GM12878 (cell line): ENCODE data around the gene IFNAR2. TPM values are rescaled to one million over a fixed set of nuclear protein-coding genes. Genes with fewer than 3 reads are reported as not detected.

Experiments used
- ATAC-seq: fragments of 200-7000 bp; cut with Tn5 transposase; 3 replicates; pipeline ENCODE4 v1.9.1; 2020; ENCODE audit warnings: mild to moderate bottlenecking, moderate library complexity
- BruUV-seq: library from RNA; stranded (reverse); fragments of 400-500 nt; replicated peaks from 2 replicates; lab custom pipeline; 2021; lab: Mats Ljungman, UMichigan
- CTCF ChIA-PET: fragments of 300-600 bp; sonication (Branson Sonifier 250); formaldehyde crosslinking; extraction: SDS; loops from one replicate; lab custom pipeline; 2021; ENCODE audit warnings: inconsistent platforms; lab: Yijun Ruan, JAX
- POLR2A ChIA-PET: fragments of 350-600 bp; formaldehyde crosslinking; extraction: SDS; loops from one replicate; lab custom pipeline; 2021; ENCODE audit warnings: inconsistent platforms; lab: Charles Lee
- RAD21 ChIA-PET: fragments of 300-600 bp; sonication (Branson Sonifier 250); formaldehyde crosslinking; loops from one replicate; lab custom pipeline; 2023; ENCODE audit warnings: antibody characterized with exemption; ENCODE audit not compliant: unreplicated experiment; lab: Charles Lee
- SMC1A ChIA-PET: fragments of 300-600 bp; sonication (Branson Sonifier 250); formaldehyde crosslinking; loops from one replicate; lab custom pipeline; 2023; ENCODE audit not compliant: unreplicated experiment, uncharacterized antibody; lab: Charles Lee
- DNase-seq: peaks from one replicate; pipeline ENCODE4 v3.0.0-alpha.2; 2011; ENCODE audit warnings: low read depth, low spot score
- FAIRE-seq: peaks from 3 replicates; lab custom pipeline; 2011; peaks lifted over from hg19 to GRCh38; lab: Jason Lieb, UNC
- H2AFZ ChIP-seq: 2 replicates; pipeline ENCODE4 v1.6.0; 2011; ENCODE audit warnings: low read depth, low read length, control low read depth; ENCODE audit not compliant: control insufficient read depth
- H3K27ac ChIP-seq: 2 replicates; pipeline ENCODE4 v1.5.1; 2011; ENCODE audit warnings: control low read depth; ENCODE audit not compliant: control insufficient read depth, insufficient read depth
- H3K27me3 ChIP-seq, 2 experiments: replicated peaks in 1 of 2; 2 replicates each; pipeline versions ENCODE4 v1.6.0 to v1.6.1; 2011; ENCODE audit warnings: low read length in 1 of 2; ENCODE audit not compliant: control insufficient read depth in 2 of 2, insufficient read depth in 2 of 2
- H3K36me3 ChIP-seq, 2 experiments: 2 replicates each; pipeline ENCODE4 v1.5.1; 2011; ENCODE audit warnings: low read length in 1 of 2; ENCODE audit not compliant: control insufficient read depth in 2 of 2, insufficient read depth in 2 of 2
- H3K4me1 ChIP-seq: 2 replicates; pipeline ENCODE4 v1.6.1; 2011; ENCODE audit warnings: mild to moderate bottlenecking, low read length, moderate library complexity, mixed read lengths; ENCODE audit not compliant: control insufficient read depth, insufficient read depth
- H3K4me2 ChIP-seq: 2 replicates; pipeline ENCODE4 v1.6.0; 2011; ENCODE audit warnings: control low read depth; ENCODE audit not compliant: control insufficient read depth, insufficient read depth
- H3K4me3 ChIP-seq: fragments of 200-600 bp; sonication (generic); 2 replicates; pipeline ENCODE4 v1.5.1; 2016
- H3K79me2 ChIP-seq: 2 replicates; pipeline ENCODE4 v1.6.0; 2011; ENCODE audit warnings: low read length; ENCODE audit not compliant: control insufficient read depth, insufficient read depth
- H3K9ac ChIP-seq: 2 replicates; pipeline ENCODE4 v1.8.0; 2011; ENCODE audit warnings: low read length, control low read depth, mixed read lengths; ENCODE audit not compliant: control insufficient read depth, insufficient read depth
- H3K9me3 ChIP-seq: replicated peaks from 3 replicates; pipeline ENCODE4 v1.5.1; 2011; ENCODE audit warnings: mild to moderate bottlenecking, low read length; ENCODE audit not compliant: control insufficient read depth, insufficient read depth
- H4K20me1 ChIP-seq: 2 replicates; pipeline ENCODE4 v1.6.0; 2011; ENCODE audit not compliant: control insufficient read depth, insufficient read depth
- CBFB ChIP-seq: IDR thresholded peaks from 2 replicates; pipeline ENCODE4 v1.6.1; 2016; ENCODE audit warnings: antibody characterized with exemption, low read depth
- CHD1 ChIP-seq: IDR thresholded peaks from 2 replicates; pipeline ENCODE4 v1.6.1; 2012; ENCODE audit warnings: low read depth, low read length, improper control_type of control experiment
- GABPA ChIP-seq: IDR thresholded peaks from 2 replicates; pipeline ENCODE4 v1.6.1; 2014; ENCODE audit warnings: antibody characterized with exemption, low read depth, mild to moderate bottlenecking, inconsistent platforms
- IKZF2 ChIP-seq, 2 experiments: fragments of 450-650 bp; IDR thresholded peaks; 2 replicates each; pipeline ENCODE4 v1.6.1; 2017; ENCODE audit warnings: mild to moderate bottlenecking in 2 of 2, moderate library complexity in 2 of 2
- KAT2A ChIP-seq: conservative IDR thresholded peaks from 2 replicates; pipeline ENCODE4 v1.6.1; 2011; ENCODE audit warnings: low read depth, low read length; ENCODE audit not compliant: control insufficient read depth
- NBN ChIP-seq: fragments of 450-650 bp; IDR thresholded peaks from 2 replicates; pipeline ENCODE4 v1.6.1; 2016
- NRF1 ChIP-seq: conservative IDR thresholded peaks from 2 replicates; pipeline ENCODE4 v1.6.1; 2011; ENCODE audit warnings: mild to moderate bottlenecking, low read depth, low read length, improper control_type of control experiment
- SREBF2 ChIP-seq: IDR thresholded peaks from 2 replicates; pipeline ENCODE4 v1.6.1; 2012; ENCODE audit warnings: mild to moderate bottlenecking, low read length
- SRF ChIP-seq, 2 experiments: IDR thresholded peaks; 2 replicates each; pipeline ENCODE4 v1.6.1; 2011; ENCODE audit warnings: low read depth in 2 of 2, low read length in 2 of 2, mild to moderate bottlenecking in 1 of 2, moderate library complexity in 1 of 2
- STAT3 ChIP-seq: IDR thresholded peaks from 2 replicates; pipeline ENCODE4 v1.6.1; 2011; ENCODE audit warnings: low read depth, low read length, improper control_type of control experiment
- USF2 ChIP-seq: IDR thresholded peaks from 2 replicates; pipeline ENCODE4 v1.6.1; 2011; ENCODE audit warnings: low read depth, low read length, improper control_type of control experiment, borderline replicate concordance
- YY1 ChIP-seq: IDR thresholded peaks from 2 replicates; pipeline ENCODE4 v1.6.1; 2011; ENCODE audit warnings: low read depth, mild to moderate bottlenecking, low read length
- WGBS: methylation state at CpG from one replicate; pipeline ENCODE4 v1.1.6; 2016; ENCODE audit warnings: low lambda C conversion rate; ENCODE audit not compliant: insufficient replicate concordance, insufficient coverage; ENCODE audit errors: missing lambda C conversion rate; 5-methylcytosine and 5-hydroxymethylcytosine counted together
- in situ Hi-C: fragments of 300-500 bp; cut with MboI; formaldehyde crosslinking; loops from 9 replicates; pipeline ENCODE4 v1.14.3; 2018; ENCODE audit warnings: mixed read lengths
- intact Hi-C: fragments of 100-400 bp; cut with micrococcal nuclease; formaldehyde crosslinking; loops from one replicate; pipeline ENCODE4 v1.14.2; 2022; ENCODE audit not compliant: unreplicated experiment
- polyA plus RNA-seq, 11 experiments: library from polyadenylated mRNA; depleted of rRNA in 4 of 11; unstranded in 6 of 11; stranded (reverse) in 5 of 11; fragments of >200 nt; fragmentation: Nextera tagmentation in 4 of 11; fragmentation: Illumina TruSeq in 1 of 11; extraction: Ambion mirVana in 4 of 11; extraction: Trizol in 1 of 11; gene quantifications; 1 replicate in 1 of 11; 2 replicates in 10 of 11; pipeline versions ENCODE4 v1.2.1 to v1.2.3, GENCODE V29; 2011 to 2016; ENCODE audit warnings: inconsistent platforms in 2 of 11, missing spikeins in 2 of 11, low read depth in 1 of 11
- total RNA-seq, 4 experiments: library from RNA; depleted of rRNA in 3 of 4; stranded (reverse); fragments of >200 nt in 3 of 4; fragmentation: Illumina TruSeq in 1 of 4; extraction: Trizol in 1 of 4; gene quantifications; 2 replicates each; pipeline versions ENCODE4 v1.2.1 to v1.2.3, GENCODE V29; 2013 to 2021
- TF ChIP-seq, protein P1 (sequence below): fragments of 450-650 bp; formaldehyde crosslinking; IDR thresholded peaks from 2 replicates; pipeline ENCODE4 v1.5.0; 2022; ENCODE audit warnings: mild to moderate bottlenecking, missing genetic modification characterization
- TF ChIP-seq, protein P2 (sequence below): IDR thresholded peaks from 2 replicates; pipeline ENCODE4 v1.6.1; 2012; ENCODE audit warnings: improper control_type of control experiment, low read depth, low read length; ENCODE audit not compliant: insufficient replicate concordance

Gene IFNAR2
- total and polyA plus RNA-seq, 10 of the 15 experiments (the other 5 are each of a cell fraction or from before 2014, with no cell fraction given): 8.5 to 99.7 (median 58.1) TPM

- Histone ChIP-seq H3K27me3 (0 out of 4 replicates have a peak, but pooled peaks cover 0 to 2% of the 10 kb centered on the region in 2 experiments), H3K9ac (no peak overlapping the region), H2AFZ (no peak overlapping the region), H3K4me3 (no peak overlapping the region), H3K36me3 (no peaks in the 10 kb centered on the region), H3K9me3 (no peaks in the 10 kb centered on the region; the same call in 2 of the 3 replicates), H3K4me2 (no peak overlapping the region), H3K4me1 (no peaks in the 10 kb centered on the region), H4K20me1 (no peaks in the 10 kb centered on the region), H3K27ac (no peak overlapping the region), H3K79me2 (no peaks in the 10 kb centered on the region)
- CTCF ChIA-PET: interaction anchor here (1.5 to 1.9 kb wide), 2 partner anchors 10 to 195 kb away, joined by 3 to 5 read pairs; no protein-coding TSS in a partner anchor
- in situ Hi-C loops (no loop called here), intact Hi-C loops (loop anchor here (10.0 kb wide), 1 partner anchor 115 kb away; the partner anchor contains the start of gene OLIG1)
- TF ChIP-seq CHD1: no peak
- TF ChIP-seq NBN: no peak
- no peak for TF ChIP-seq GABPA
- TF ChIP-seq, protein P1, sequence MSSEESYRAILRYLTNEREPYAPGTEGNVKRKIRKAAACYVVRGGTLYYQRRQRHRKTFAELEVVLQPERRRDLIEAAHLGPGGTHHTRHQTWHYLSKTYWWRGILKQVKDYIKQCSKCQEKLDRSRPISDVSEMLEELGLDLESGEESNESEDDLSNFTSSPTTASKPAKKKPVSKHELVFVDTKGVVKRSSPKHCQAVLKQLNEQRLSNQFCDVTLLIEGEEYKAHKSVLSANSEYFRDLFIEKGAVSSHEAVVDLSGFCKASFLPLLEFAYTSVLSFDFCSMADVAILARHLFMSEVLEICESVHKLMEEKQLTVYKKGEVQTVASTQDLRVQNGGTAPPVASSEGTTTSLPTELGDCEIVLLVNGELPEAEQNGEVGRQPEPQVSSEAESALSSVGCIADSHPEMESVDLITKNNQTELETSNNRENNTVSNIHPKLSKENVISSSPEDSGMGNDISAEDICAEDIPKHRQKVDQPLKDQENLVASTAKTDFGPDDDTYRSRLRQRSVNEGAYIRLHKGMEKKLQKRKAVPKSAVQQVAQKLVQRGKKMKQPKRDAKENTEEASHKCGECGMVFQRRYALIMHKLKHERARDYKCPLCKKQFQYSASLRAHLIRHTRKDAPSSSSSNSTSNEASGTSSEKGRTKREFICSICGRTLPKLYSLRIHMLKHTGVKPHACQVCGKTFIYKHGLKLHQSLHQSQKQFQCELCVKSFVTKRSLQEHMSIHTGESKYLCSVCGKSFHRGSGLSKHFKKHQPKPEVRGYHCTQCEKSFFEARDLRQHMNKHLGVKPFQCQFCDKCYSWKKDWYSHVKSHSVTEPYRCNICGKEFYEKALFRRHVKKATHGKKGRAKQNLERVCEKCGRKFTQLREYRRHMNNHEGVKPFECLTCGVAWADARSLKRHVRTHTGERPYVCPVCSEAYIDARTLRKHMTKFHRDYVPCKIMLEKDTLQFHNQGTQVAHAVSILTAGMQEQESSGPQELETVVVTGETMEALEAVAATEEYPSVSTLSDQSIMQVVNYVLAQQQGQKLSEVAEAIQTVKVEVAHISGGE (CRISPR knock-in tag): no peak
- TF ChIP-seq SREBF2: no peak
- TF ChIP-seq STAT3: no peak
- TF ChIP-seq, protein P2, sequence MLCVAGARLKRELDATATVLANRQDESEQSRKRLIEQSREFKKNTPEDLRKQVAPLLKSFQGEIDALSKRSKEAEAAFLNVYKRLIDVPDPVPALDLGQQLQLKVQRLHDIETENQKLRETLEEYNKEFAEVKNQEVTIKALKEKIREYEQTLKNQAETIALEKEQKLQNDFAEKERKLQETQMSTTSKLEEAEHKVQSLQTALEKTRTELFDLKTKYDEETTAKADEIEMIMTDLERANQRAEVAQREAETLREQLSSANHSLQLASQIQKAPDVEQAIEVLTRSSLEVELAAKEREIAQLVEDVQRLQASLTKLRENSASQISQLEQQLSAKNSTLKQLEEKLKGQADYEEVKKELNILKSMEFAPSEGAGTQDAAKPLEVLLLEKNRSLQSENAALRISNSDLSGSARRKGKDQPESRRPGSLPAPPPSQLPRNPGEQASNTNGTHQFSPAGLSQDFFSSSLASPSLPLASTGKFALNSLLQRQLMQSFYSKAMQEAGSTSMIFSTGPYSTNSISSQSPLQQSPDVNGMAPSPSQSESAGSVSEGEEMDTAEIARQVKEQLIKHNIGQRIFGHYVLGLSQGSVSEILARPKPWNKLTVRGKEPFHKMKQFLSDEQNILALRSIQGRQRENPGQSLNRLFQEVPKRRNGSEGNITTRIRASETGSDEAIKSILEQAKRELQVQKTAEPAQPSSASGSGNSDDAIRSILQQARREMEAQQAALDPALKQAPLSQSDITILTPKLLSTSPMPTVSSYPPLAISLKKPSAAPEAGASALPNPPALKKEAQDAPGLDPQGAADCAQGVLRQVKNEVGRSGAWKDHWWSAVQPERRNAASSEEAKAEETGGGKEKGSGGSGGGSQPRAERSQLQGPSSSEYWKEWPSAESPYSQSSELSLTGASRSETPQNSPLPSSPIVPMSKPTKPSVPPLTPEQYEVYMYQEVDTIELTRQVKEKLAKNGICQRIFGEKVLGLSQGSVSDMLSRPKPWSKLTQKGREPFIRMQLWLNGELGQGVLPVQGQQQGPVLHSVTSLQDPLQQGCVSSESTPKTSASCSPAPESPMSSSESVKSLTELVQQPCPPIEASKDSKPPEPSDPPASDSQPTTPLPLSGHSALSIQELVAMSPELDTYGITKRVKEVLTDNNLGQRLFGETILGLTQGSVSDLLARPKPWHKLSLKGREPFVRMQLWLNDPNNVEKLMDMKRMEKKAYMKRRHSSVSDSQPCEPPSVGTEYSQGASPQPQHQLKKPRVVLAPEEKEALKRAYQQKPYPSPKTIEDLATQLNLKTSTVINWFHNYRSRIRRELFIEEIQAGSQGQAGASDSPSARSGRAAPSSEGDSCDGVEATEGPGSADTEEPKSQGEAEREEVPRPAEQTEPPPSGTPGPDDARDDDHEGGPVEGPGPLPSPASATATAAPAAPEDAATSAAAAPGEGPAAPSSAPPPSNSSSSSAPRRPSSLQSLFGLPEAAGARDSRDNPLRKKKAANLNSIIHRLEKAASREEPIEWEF: no peak
- no peak for TF ChIP-seq CBFB
- TF ChIP-seq IKZF2 (IDR thresholded peaks at IDR 0.05): no peak
- no peak for TF ChIP-seq YY1
- TF ChIP-seq NRF1: no peak
- TF ChIP-seq SRF (IDR thresholded peaks at IDR 0.05; ENCODE audit: low read depth in 2 of 2, low read length in 2 of 2): no peak
- TF ChIP-seq USF2: no peak
- no peak for TF ChIP-seq KAT2A
- FAIRE-seq (no peak), ATAC-seq (no peak), DNase-seq (no peak)
- SMC1A ChIA-PET: interaction anchor here (1.0 to 1.4 kb wide), 3 partner anchors 9 to 249 kb away, joined by 3 read pairs; no protein-coding TSS in a partner anchor
- RAD21 ChIA-PET: no interaction called here
- no TSS peak for BruUV-seq
- POLR2A ChIA-PET: no interaction called here
- 19% methylated on average over 3 of the region's 3 CpGs for WGBS
These were observed 39.9 kb upstream of the IFNAR2 start for GRCh38 chr21:33189824-33190223.
